Progenitor cell of endocrine pancreas (in vitro differentiated cells): ENCODE data around the gene SLC13A5. TPM values are rescaled to one million over a fixed set of nuclear protein-coding genes. Genes with fewer than 3 reads are reported as not detected.

Experiments used
- DNase-seq: peaks from one replicate; pipeline ENCODE4 v3.0.0; 2021; ENCODE audit warnings: low spot score; ENCODE audit not compliant: unreplicated experiment
- H3K27ac Mint-ChIP-seq: 2 replicates; pipeline ENCODE4 v1.8.0; 2021; ENCODE audit warnings: mild to moderate bottlenecking, moderate library complexity, mixed read lengths
- H3K27me3 Mint-ChIP-seq: 2 replicates; pipeline ENCODE4 v1.8.0; 2021; ENCODE audit warnings: mixed read lengths
- H3K36me3 Mint-ChIP-seq: 2 replicates; pipeline ENCODE4 v1.8.0; 2022; ENCODE audit warnings: mixed read lengths; ENCODE audit not compliant: insufficient read depth
- H3K4me1 Mint-ChIP-seq: 2 replicates; pipeline ENCODE4 v1.8.0; 2021; ENCODE audit warnings: low read depth, mixed read lengths
- H3K4me3 Mint-ChIP-seq: 2 replicates; pipeline ENCODE4 v1.8.0; 2021; ENCODE audit warnings: low read depth, mild to moderate bottlenecking, moderate library complexity, mixed read lengths
- H3K9me3 Mint-ChIP-seq: 2 replicates; pipeline ENCODE4 v1.8.0; 2021; ENCODE audit warnings: low read depth, mixed read lengths
- microRNA-seq: library from miRNA; unstranded; fragments of <30 nt; microRNA quantifications from one replicate; pipeline ENCODE4 v1.1.0, GENCODE V29; 2020; ENCODE audit warnings: borderline number of aligned reads; ENCODE audit not compliant: unreplicated experiment
- total RNA-seq: library from RNA; stranded (reverse); gene quantifications from 2 replicates; pipeline ENCODE4 v1.2.1, GENCODE V29; 2021
- TF ChIP-seq, protein P1 (sequence below): fragments of 200-600 bp; sonication (generic); IDR thresholded peaks from one replicate; pipeline ENCODE4 v1.5.0; 2021; ENCODE audit warnings: antibody characterized with exemption, mild to moderate bottlenecking; ENCODE audit not compliant: unreplicated experiment

SLC13A5 gene
- total RNA-seq, 1 donor from 2014 or later: 0.93 TPM

GRCh38 chr17:6637458-6637840 is 75.7 kb downstream of the SLC13A5 start:
- Mint-ChIP-seq H3K36me3 (peaks cover 19% of the 10 kb centered on the region), H3K9me3 (no peaks in the 10 kb centered on the region), H3K4me1 (peaks cover 19% of the 10 kb centered on the region), H3K4me3 (no peak overlapping the region), H3K27me3 (no peaks in the 10 kb centered on the region), H3K27ac (no peak overlapping the region)
- no peak for DNase-seq
- TF ChIP-seq, protein P1, sequence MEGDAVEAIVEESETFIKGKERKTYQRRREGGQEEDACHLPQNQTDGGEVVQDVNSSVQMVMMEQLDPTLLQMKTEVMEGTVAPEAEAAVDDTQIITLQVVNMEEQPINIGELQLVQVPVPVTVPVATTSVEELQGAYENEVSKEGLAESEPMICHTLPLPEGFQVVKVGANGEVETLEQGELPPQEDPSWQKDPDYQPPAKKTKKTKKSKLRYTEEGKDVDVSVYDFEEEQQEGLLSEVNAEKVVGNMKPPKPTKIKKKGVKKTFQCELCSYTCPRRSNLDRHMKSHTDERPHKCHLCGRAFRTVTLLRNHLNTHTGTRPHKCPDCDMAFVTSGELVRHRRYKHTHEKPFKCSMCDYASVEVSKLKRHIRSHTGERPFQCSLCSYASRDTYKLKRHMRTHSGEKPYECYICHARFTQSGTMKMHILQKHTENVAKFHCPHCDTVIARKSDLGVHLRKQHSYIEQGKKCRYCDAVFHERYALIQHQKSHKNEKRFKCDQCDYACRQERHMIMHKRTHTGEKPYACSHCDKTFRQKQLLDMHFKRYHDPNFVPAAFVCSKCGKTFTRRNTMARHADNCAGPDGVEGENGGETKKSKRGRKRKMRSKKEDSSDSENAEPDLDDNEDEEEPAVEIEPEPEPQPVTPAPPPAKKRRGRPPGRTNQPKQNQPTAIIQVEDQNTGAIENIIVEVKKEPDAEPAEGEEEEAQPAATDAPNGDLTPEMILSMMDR: no peak

- H3K27me3 Mint-ChIP-seq: no peaks in the 10 kb centered on the region
- H3K9me3 Mint-ChIP-seq: no peaks in the 10 kb centered on the region
- H3K27ac Mint-ChIP-seq: no peak overlapping the region
- no peak for DNase-seq
- H3K4me3 Mint-ChIP-seq: no peak overlapping the region
- peaks cover 20% of the 10 kb centered on the region for H3K36me3 Mint-ChIP-seq
- H3K4me1 Mint-ChIP-seq: peaks cover 16% of the 10 kb centered on the region
- TF ChIP-seq, protein P1: no peak
These were observed 76.3 kb downstream of the SLC13A5 start for GRCh38 chr17:6636616-6637457.

DNA sequence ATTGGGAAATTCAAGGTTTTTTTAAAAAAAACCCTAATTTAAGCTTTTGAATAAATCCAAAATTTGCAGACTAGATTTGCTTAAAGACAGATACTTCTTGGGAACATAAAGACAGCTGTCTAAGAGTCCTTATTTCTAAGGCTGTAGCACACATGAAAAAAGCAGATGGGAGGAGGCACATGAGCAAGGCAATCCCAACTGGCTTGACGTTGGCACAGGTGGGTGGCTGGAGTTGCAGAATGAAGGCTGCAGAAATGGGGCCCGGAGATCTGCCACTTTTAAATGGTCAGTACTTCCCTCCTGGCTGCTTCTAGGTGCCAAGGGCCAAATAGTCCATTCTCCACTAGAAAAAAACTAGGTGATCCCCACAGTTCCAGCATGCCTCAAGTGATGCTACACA is 77.1 kb downstream of the SLC13A5 start:
- H3K4me3 Mint-ChIP-seq: no peak overlapping the region
- no peaks in the 10 kb centered on the region for H3K27me3 Mint-ChIP-seq
- peaks cover 12% of the 10 kb centered on the region for H3K4me1 Mint-ChIP-seq
- DNase-seq: no peak
- peaks cover 24% of the 10 kb centered on the region for H3K36me3 Mint-ChIP-seq
- H3K9me3 Mint-ChIP-seq: no peaks in the 10 kb centered on the region
- TF ChIP-seq, protein P1: no peak
- no peak overlapping the region for H3K27ac Mint-ChIP-seq

Small RNA genes within 50 kb of the gene (microRNA-seq; reads per million reads assigned to microRNA genes)
- gene MIR4520-1: not detected
- gene MIR4520-2: not detected

Other genes with a start within 250 kb of the SLC13A5 start
- 2.8 and 3.3 TPM in 2 replicates for gene PITPNM3, start 156.8 kb downstream of the SLC13A5 start, total RNA-seq
- gene KIAA0753, start 72.7 kb downstream of the SLC13A5 start, total RNA-seq: 55.9 and 58.2 TPM in 2 replicates
- 104 and 105 TPM in 2 replicates for gene TXNDC17, start 72.3 kb downstream of the SLC13A5 start, total RNA-seq
- gene MED31, start 61.8 kb downstream of the SLC13A5 start, total RNA-seq: 17.8 and 18.2 TPM in 2 replicates
- 6.1 TPM in 2 replicates for gene C17orf100, start 61.6 kb downstream of the SLC13A5 start, total RNA-seq
- gene XAF1, start 42.7 kb upstream of the SLC13A5 start, total RNA-seq: not detected in 2 replicates
- not detected in 2 replicates for gene FBXO39, start 62.8 kb upstream of the SLC13A5 start, total RNA-seq
- gene TEKT1, start 118.4 kb upstream of the SLC13A5 start, total RNA-seq: not detected in 2 replicates